ENCODE measurements around the gene TRAF1. TPM values are rescaled to one million over a fixed set of nuclear protein-coding genes. Genes with fewer than 3 reads are reported as not detected.
"Not testable (repeated sequence)": the region's sequence is repeated elsewhere in the genome, so short reads cannot be mapped to it uniquely, and the experiment has no call there.

The TRAF1 gene, protein sequence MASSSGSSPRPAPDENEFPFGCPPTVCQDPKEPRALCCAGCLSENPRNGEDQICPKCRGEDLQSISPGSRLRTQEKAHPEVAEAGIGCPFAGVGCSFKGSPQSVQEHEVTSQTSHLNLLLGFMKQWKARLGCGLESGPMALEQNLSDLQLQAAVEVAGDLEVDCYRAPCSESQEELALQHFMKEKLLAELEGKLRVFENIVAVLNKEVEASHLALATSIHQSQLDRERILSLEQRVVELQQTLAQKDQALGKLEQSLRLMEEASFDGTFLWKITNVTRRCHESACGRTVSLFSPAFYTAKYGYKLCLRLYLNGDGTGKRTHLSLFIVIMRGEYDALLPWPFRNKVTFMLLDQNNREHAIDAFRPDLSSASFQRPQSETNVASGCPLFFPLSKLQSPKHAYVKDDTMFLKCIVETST
- polyA plus RNA-seq (2013): 3.7 TPM

DNA sequence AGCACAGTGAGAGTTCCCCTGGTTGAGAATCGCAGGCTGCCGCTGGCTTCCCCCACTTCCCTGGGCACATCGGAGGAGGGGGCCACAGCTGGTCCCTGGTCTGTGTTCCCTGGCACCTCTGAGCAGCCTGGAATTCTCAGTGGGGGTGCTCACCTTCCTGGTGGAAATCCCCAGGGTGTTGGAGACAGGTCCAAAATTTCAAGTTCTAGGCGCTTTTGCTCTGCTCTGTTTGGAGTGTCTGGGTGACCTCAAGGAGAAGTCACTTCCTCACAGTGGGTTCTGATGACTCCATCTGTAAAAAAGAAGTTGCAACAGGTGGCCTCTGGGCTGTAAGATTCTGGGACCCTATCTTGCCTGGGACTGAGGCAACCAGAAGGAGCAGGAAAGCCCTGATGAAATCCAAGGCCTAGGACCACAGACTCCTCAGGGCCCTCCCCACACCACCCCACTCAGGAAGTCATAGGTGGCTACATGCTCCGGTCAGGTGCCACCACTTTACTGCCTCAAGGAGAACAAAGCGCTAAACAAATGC, at the start of gene TRAF1:
Gene TRAF1 (minus strand): TSS at position 400 of the 532 bp plus-strand sequence. CDS start 721 bp downstream, outside the sequence.
- peak in 2 of 3 donors; percentile 78 to 82 for DNase-seq
- POLR2A ChIA-PET: interaction anchor here (1.4 kb wide), 1 partner anchor 29 kb away, joined by 5 read pairs; no protein-coding TSS in a partner anchor
- peak within 1 kb of the TSS in 1 of 2 experiments; percentile 51 for H3K27ac ChIP-seq (ENCODE audit: insufficient read depth in 1 of 2, low read depth in 1 of 2, low read length in 2 of 2, poor library complexity in 1 of 2, severe bottlenecking in 2 of 2)
- H3K36me3 ChIP-seq (ENCODE audit: control insufficient read depth in 4 of 4, insufficient read depth in 4 of 4, low read length in 3 of 4): no peaks in the 10 kb centered on the region
- H3K4me3 ChIP-seq (ENCODE audit: control insufficient read depth in 1 of 7, extremely low read depth in 1 of 7, insufficient read depth in 4 of 7, low read depth in 2 of 7, low read length in 6 of 7): peak within 1 kb of the TSS in 1 of 7 experiments; percentile 18
- CTCF ChIA-PET: interaction anchor here (1.4 to 5.9 kb wide), 6 partner anchors 9 to 29 kb away, joined by 3 to 29 read pairs (median 4); no protein-coding TSS in a partner anchor
- no peaks in the 10 kb centered on the region for H3K27me3 ChIP-seq (replicated peaks in 2 of 5; ENCODE audit: control insufficient read depth in 4 of 5, insufficient read depth in 5 of 5, low read length in 4 of 5)
- peaks cover 8 to 50% (median 44%) of the 10 kb centered on the region in 4 experiments for H3K4me1 ChIP-seq (ENCODE audit: control extremely low read depth in 1 of 4, control insufficient read depth in 4 of 4, insufficient read depth in 4 of 4, low read length in 3 of 4)
- no peaks in the 10 kb centered on the region for H3K9me3 ChIP-seq (ENCODE audit: control extremely low read depth in 1 of 5, control insufficient read depth in 4 of 5, insufficient read depth in 2 of 5, low read depth in 1 of 5, low read length in 4 of 5)
- WGBS (ENCODE audit: insufficient coverage): 77% methylated on average over 6 of the region's 6 CpGs

DNA sequence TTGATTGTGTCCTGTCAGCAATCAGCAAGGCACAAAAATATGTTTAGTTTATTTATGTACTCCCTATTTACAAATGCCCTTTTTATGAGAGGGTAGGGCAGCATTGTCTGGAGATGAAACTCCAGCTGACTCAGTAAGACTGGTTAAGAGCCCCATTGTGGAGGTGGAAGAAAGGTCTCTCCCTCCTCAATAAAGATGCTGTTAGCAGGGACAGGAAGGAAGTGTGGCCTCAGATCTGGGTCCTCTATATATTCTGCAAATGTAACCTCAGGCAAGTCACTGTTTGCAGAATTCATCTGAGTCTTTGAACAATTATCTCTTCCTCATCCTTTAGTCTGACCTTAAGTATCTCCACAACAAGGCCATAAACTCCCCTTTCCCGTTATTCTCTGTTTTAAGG, 48.3 kb upstream of the TRAF1 start:
- peak in 2 of 3 donors; percentile 4 to 15 for DNase-seq
- POLR2A ChIA-PET: no interaction called here
- Histone ChIP-seq H3K9me3 (ENCODE audit: control extremely low read depth in 1 of 5, control insufficient read depth in 4 of 5, insufficient read depth in 2 of 5, low read depth in 1 of 5, low read length in 4 of 5) (no peaks in the 10 kb centered on the region), H3K27ac (ENCODE audit: insufficient read depth in 1 of 2, low read depth in 1 of 2, low read length in 2 of 2, poor library complexity in 1 of 2, severe bottlenecking in 2 of 2) (no peak overlapping the region), H3K27me3 (replicated peaks in 2 of 5; ENCODE audit: control insufficient read depth in 4 of 5, insufficient read depth in 5 of 5, low read length in 4 of 5) (no peaks in the 10 kb centered on the region), H3K4me3 (ENCODE audit: control insufficient read depth in 1 of 7, extremely low read depth in 1 of 7, insufficient read depth in 4 of 7, low read depth in 2 of 7, low read length in 6 of 7) (no peak overlapping the region), H3K4me1 (ENCODE audit: control extremely low read depth in 1 of 4, control insufficient read depth in 4 of 4, insufficient read depth in 4 of 4, low read length in 3 of 4) (peaks cover 2 to 18% (median 6%) of the 10 kb centered on the region in 4 experiments), H3K36me3 (ENCODE audit: control insufficient read depth in 4 of 4, insufficient read depth in 4 of 4, low read length in 3 of 4) (peaks cover 0 to 5% (median 0%) of the 10 kb centered on the region in 4 experiments)
- WGBS (ENCODE audit: insufficient coverage): no CpG with 5 or more reads among the region's 1 CpG
- CTCF ChIA-PET: interaction anchor here (1.2 kb wide), 1 partner anchor 88 kb away, joined by 3 read pairs; no protein-coding TSS in a partner anchor

DNA sequence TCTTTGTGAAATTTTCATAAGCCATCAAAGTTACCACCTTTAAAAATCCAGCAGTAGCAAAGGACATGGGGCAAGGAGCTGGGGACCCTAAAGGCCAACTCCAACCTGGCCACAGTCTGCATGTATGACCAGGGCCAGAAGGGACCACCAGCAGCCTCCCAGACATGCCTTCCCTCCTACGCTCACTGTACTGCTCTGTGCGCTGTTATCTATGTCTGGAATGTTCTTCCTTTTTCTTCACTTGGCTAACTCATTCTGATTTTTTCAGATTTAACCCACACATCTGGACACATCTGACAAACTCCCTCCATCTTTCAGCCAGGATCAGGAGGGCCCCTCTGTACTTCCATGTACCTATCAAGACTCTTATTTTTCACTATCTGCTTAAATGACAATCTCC, 47.6 kb upstream of the TRAF1 start:
- 100% methylated on average over 2 of the region's 2 CpGs for WGBS (ENCODE audit: insufficient coverage)
- ChIA-PET POLR2A (interaction anchor here (0.6 kb wide), 1 partner anchor 58 kb away, joined by 3 read pairs; no protein-coding TSS in a partner anchor), CTCF (interaction anchor here (1.2 kb wide), 1 partner anchor 88 kb away, joined by 3 read pairs; no protein-coding TSS in a partner anchor)
- Histone ChIP-seq H3K27me3 (replicated peaks in 2 of 5; ENCODE audit: control insufficient read depth in 4 of 5, insufficient read depth in 5 of 5, low read length in 4 of 5) (no peaks in the 10 kb centered on the region), H3K9me3 (ENCODE audit: control extremely low read depth in 1 of 5, control insufficient read depth in 4 of 5, insufficient read depth in 2 of 5, low read depth in 1 of 5, low read length in 4 of 5) (no peaks in the 10 kb centered on the region), H3K4me3 (ENCODE audit: control insufficient read depth in 1 of 7, extremely low read depth in 1 of 7, insufficient read depth in 4 of 7, low read depth in 2 of 7, low read length in 6 of 7) (no peak overlapping the region), H3K4me1 (ENCODE audit: control extremely low read depth in 1 of 4, control insufficient read depth in 4 of 4, insufficient read depth in 4 of 4, low read length in 3 of 4) (peaks cover 2 to 18% (median 6%) of the 10 kb centered on the region in 4 experiments), H3K27ac (ENCODE audit: insufficient read depth in 1 of 2, low read depth in 1 of 2, low read length in 2 of 2, poor library complexity in 1 of 2, severe bottlenecking in 2 of 2) (no peak overlapping the region), H3K36me3 (ENCODE audit: control insufficient read depth in 4 of 4, insufficient read depth in 4 of 4, low read length in 3 of 4) (peaks cover 0 to 4% (median 0%) of the 10 kb centered on the region in 4 experiments)
- no peak for DNase-seq

DNA sequence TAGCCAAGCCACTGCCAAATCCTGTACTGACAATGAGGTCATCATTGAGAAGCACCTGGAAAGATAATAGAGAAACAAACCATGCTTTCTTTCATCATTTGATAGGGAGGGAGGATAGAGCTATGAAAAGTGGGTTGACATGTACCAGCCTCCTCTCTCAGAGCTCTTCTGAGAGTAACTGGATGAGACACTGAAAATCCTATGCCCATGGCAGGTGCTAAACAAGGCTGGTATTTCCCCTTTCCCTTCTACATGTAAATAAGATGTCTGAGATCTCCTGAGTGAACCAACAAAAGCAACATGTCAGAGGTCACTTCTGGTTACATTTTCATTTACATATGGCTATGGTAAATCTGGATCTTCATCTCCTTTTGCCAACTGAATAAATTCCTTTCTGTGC, 45.3 kb upstream of the TRAF1 start:
- peaks cover 2 to 18% (median 6%) of the 10 kb centered on the region in 4 experiments for H3K4me1 ChIP-seq (ENCODE audit: control extremely low read depth in 1 of 4, control insufficient read depth in 4 of 4, insufficient read depth in 4 of 4, low read length in 3 of 4)
- CTCF ChIA-PET: interaction anchor here (0.7 to 1.2 kb wide), 3 partner anchors 9 to 13 kb away, joined by 3 read pairs; no protein-coding TSS in a partner anchor
- no peaks in the 10 kb centered on the region for H3K9me3 ChIP-seq (ENCODE audit: control extremely low read depth in 1 of 5, control insufficient read depth in 4 of 5, insufficient read depth in 2 of 5, low read depth in 1 of 5, low read length in 4 of 5)
- DNase-seq: no peak
- no peaks in the 10 kb centered on the region for H3K36me3 ChIP-seq (ENCODE audit: control insufficient read depth in 4 of 4, insufficient read depth in 4 of 4, low read length in 3 of 4)
- H3K27ac ChIP-seq (ENCODE audit: insufficient read depth in 1 of 2, low read depth in 1 of 2, low read length in 2 of 2, poor library complexity in 1 of 2, severe bottlenecking in 2 of 2): no peak overlapping the region
- H3K27me3 ChIP-seq (replicated peaks in 2 of 5; ENCODE audit: control insufficient read depth in 4 of 5, insufficient read depth in 5 of 5, low read length in 4 of 5): no peaks in the 10 kb centered on the region
- H3K4me3 ChIP-seq (ENCODE audit: control insufficient read depth in 1 of 7, extremely low read depth in 1 of 7, insufficient read depth in 4 of 7, low read depth in 2 of 7, low read length in 6 of 7): no peak overlapping the region
- POLR2A ChIA-PET: no interaction called here

DNA sequence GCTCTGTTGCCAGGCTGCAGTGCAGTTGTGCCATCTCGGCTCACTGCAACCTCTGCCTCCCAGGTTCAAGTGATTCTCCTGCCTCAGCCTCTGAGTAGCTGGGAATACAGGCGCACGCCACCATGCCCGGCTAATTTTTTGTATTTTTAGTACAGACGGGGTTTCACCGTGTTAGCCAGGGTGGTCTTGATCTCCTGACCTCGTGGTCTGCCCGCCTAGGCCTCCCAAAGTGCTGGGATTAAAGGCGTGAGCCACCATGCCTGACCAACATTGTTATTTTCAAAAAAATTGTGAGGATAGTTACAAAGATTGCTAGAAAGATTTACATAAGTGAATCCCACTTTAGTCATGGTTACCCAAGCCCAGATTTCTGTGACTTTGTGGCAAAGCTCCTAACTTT, 44.9 kb upstream of the TRAF1 start:
- H3K36me3 ChIP-seq (ENCODE audit: control insufficient read depth in 4 of 4, insufficient read depth in 4 of 4, low read length in 3 of 4); H3K4me3 ChIP-seq (ENCODE audit: control insufficient read depth in 1 of 7, extremely low read depth in 1 of 7, insufficient read depth in 4 of 7, low read depth in 2 of 7, low read length in 6 of 7); H3K27me3 ChIP-seq (replicated peaks in 2 of 5; ENCODE audit: control insufficient read depth in 4 of 5, insufficient read depth in 5 of 5, low read length in 4 of 5); H3K27ac ChIP-seq (ENCODE audit: insufficient read depth in 1 of 2, low read depth in 1 of 2, low read length in 2 of 2, poor library complexity in 1 of 2, severe bottlenecking in 2 of 2); H3K9me3 ChIP-seq (ENCODE audit: control extremely low read depth in 1 of 5, control insufficient read depth in 4 of 5, insufficient read depth in 2 of 5, low read depth in 1 of 5, low read length in 4 of 5); DNase-seq; POLR2A ChIA-PET: not testable (repeated sequence)
- 97% methylated on average over 9 of the region's 9 CpGs for WGBS (ENCODE audit: insufficient coverage)
- peaks cover 2 to 18% (median 6%) of the 10 kb centered on the region in 4 experiments for H3K4me1 ChIP-seq (ENCODE audit: control extremely low read depth in 1 of 4, control insufficient read depth in 4 of 4, insufficient read depth in 4 of 4, low read length in 3 of 4)
- CTCF ChIA-PET: interaction anchor here (0.7 to 1.2 kb wide), 3 partner anchors 9 to 14 kb away, joined by 3 read pairs; no protein-coding TSS in a partner anchor

DNA sequence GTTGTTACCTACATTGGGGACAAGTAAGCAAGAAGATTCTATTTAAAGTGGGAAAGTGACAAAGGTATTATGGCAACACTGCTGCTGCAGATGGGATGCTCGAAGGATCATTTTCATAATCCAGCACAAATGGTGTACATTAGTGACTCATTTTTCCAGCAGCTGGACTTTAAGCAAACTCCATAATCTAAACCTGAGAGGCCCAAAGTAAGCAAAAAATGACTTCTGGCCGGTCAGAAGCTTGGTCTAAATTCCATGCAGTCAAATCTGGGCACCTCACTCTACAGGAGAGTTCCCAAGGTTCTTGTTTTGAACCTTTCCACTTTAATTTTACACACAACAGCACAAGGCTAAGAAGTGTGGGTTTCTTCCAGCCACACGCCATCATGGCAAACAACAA, 43.6 kb upstream of the TRAF1 start:
- no peak for DNase-seq
- POLR2A ChIA-PET: no interaction called here
- Histone ChIP-seq H3K4me3 (ENCODE audit: control insufficient read depth in 1 of 7, extremely low read depth in 1 of 7, insufficient read depth in 4 of 7, low read depth in 2 of 7, low read length in 6 of 7) (no peak overlapping the region), H3K27ac (ENCODE audit: insufficient read depth in 1 of 2, low read depth in 1 of 2, low read length in 2 of 2, poor library complexity in 1 of 2, severe bottlenecking in 2 of 2) (no peak overlapping the region), H3K27me3 (replicated peaks in 2 of 5; ENCODE audit: control insufficient read depth in 4 of 5, insufficient read depth in 5 of 5, low read length in 4 of 5) (no peaks in the 10 kb centered on the region), H3K9me3 (ENCODE audit: control extremely low read depth in 1 of 5, control insufficient read depth in 4 of 5, insufficient read depth in 2 of 5, low read depth in 1 of 5, low read length in 4 of 5) (no peaks in the 10 kb centered on the region), H3K36me3 (ENCODE audit: control insufficient read depth in 4 of 4, insufficient read depth in 4 of 4, low read length in 3 of 4) (no peaks in the 10 kb centered on the region), H3K4me1 (ENCODE audit: control extremely low read depth in 1 of 4, control insufficient read depth in 4 of 4, insufficient read depth in 4 of 4, low read length in 3 of 4) (peaks cover 2 to 12% (median 5%) of the 10 kb centered on the region in 4 experiments)
- CTCF ChIA-PET: interaction anchor here (1.2 to 1.4 kb wide), 2 partner anchors 10 to 11 kb away, joined by 4 read pairs; no protein-coding TSS in a partner anchor
- 86% methylated on average over 2 of the region's 3 CpGs for WGBS (ENCODE audit: insufficient coverage)

DNA sequence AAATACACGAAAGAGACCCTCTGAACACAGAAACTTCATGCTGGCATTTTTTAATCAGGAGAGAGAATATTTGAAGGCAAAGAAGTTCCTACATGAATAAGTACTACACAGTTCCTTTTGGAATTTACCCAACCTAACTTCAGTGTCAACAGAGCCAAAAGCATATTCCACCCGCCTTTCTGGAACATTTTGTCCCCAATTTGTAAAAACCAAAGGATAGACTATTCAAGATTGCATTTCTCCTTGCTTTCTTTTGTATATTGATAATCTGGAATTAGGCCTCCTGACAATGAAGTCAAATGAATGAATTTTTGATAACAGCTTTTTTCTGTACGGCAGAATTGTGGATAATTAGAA, 39.4 kb upstream of the TRAF1 start:
- H3K9me3 ChIP-seq (ENCODE audit: control extremely low read depth in 1 of 5, control insufficient read depth in 4 of 5, insufficient read depth in 2 of 5, low read depth in 1 of 5, low read length in 4 of 5): no peaks in the 10 kb centered on the region
- no peak overlapping the region for H3K27ac ChIP-seq (ENCODE audit: insufficient read depth in 1 of 2, low read depth in 1 of 2, low read length in 2 of 2, poor library complexity in 1 of 2, severe bottlenecking in 2 of 2)
- no peaks in the 10 kb centered on the region for H3K4me1 ChIP-seq (ENCODE audit: control extremely low read depth in 1 of 4, control insufficient read depth in 4 of 4, insufficient read depth in 4 of 4, low read length in 3 of 4)
- no peak overlapping the region for H3K4me3 ChIP-seq (ENCODE audit: control insufficient read depth in 1 of 7, extremely low read depth in 1 of 7, insufficient read depth in 4 of 7, low read depth in 2 of 7, low read length in 6 of 7)
- peaks cover 0 to 5% (median 2%) of the 10 kb centered on the region in 4 experiments for H3K36me3 ChIP-seq (ENCODE audit: control insufficient read depth in 4 of 4, insufficient read depth in 4 of 4, low read length in 3 of 4)
- POLR2A ChIA-PET: no interaction called here
- DNase-seq: no peak
- CTCF ChIA-PET: no interaction called here
- WGBS (ENCODE audit: insufficient coverage): 100% methylated on average over 1 of the region's 3 CpGs
- H3K27me3 ChIP-seq (replicated peaks in 2 of 5; ENCODE audit: control insufficient read depth in 4 of 5, insufficient read depth in 5 of 5, low read length in 4 of 5): no peaks in the 10 kb centered on the region
